ENCODE data around the gene DNAH5. TPM values are rescaled to one million over a fixed set of nuclear protein-coding genes. Genes with fewer than 3 reads are reported as not detected.
"Not testable (repeated sequence)": the region's sequence is repeated elsewhere in the genome, so short reads cannot be mapped to it uniquely, and the experiment has no call there.

The DNAH5 gene
- total and polyA plus RNA-seq, 2 donors, result 0.24 to 0.25 TPM

DNA sequence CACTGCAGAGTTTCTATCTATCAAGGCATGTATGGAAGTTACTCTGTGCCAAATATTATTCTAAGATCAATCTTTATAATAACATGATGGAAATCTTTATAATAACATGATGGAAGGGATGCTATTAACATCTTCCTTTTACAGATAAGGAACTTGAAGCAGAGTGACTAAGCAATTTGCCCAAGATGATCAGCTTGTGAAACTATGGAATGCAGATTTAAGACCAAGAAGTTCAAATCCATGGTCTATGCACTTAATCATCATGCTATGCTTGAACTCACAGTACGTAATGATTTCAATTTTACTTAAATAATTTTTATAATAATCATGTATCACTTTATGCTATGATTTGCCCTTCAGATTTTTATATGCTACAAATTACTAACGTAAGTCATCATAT, 123.1 kb downstream of the DNAH5 start:
- Histone ChIP-seq H3K27ac (ENCODE audit: low read depth in 1 of 2, low read length in 1 of 2) (no peak overlapping the region), H3K36me3 (ENCODE audit: control insufficient read depth in 2 of 2, insufficient read depth in 2 of 2, low read length in 1 of 2) (no peaks in the 10 kb centered on the region), H3K4me1 (ENCODE audit: control insufficient read depth in 2 of 2, insufficient read depth in 2 of 2, low read length in 2 of 2) (no peaks in the 10 kb centered on the region), H3K4me3 (ENCODE audit: low read length in 2 of 2) (no peak overlapping the region), H3K9me3 (ENCODE audit: control insufficient read depth in 2 of 2, insufficient read depth in 1 of 2, low read length in 1 of 2) (no peaks in the 10 kb centered on the region), H3K27me3 (ENCODE audit: control insufficient read depth in 2 of 2, insufficient read depth in 1 of 2, low read length in 1 of 2) (no peaks in the 10 kb centered on the region)
- no peak for DNase-seq (ENCODE audit: low read depth in 6 of 9, low spot score in 9 of 9)
- WGBS, result 93% methylated on average over 2 of the region's 2 CpGs

DNA sequence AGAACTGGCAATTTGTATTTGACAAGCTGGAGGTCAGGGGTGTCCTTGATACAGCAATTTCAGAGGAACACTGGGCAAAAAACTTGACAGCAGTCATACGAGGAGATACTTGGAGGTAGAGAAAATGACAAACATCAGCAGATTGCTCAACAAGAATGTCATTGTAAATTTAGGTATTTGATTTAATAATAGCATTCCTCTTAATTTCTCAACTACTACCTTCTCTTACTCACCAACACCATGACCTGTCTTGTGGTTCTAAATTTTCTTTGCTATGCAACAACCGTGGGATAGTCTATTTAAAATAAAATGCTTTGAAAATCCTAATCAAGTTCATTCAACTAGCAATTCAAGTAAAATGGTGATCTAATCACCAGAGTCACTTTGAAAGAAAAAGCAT, 128.4 kb downstream of the DNAH5 start:
- 84% methylated on average over 2 of the region's 2 CpGs for WGBS
- Histone ChIP-seq H3K4me1 (ENCODE audit: control insufficient read depth in 2 of 2, insufficient read depth in 2 of 2, low read length in 2 of 2) (no peaks in the 10 kb centered on the region), H3K36me3 (ENCODE audit: control insufficient read depth in 2 of 2, insufficient read depth in 2 of 2, low read length in 1 of 2) (no peaks in the 10 kb centered on the region), H3K27me3 (ENCODE audit: control insufficient read depth in 2 of 2, insufficient read depth in 1 of 2, low read length in 1 of 2) (no peaks in the 10 kb centered on the region), H3K9me3 (ENCODE audit: control insufficient read depth in 2 of 2, insufficient read depth in 1 of 2, low read length in 1 of 2) (no peaks in the 10 kb centered on the region), H3K27ac (ENCODE audit: low read depth in 1 of 2, low read length in 1 of 2) (no peak overlapping the region), H3K4me3 (ENCODE audit: low read length in 2 of 2) (no peak overlapping the region)
- DNase-seq (ENCODE audit: low read depth in 6 of 9, low spot score in 9 of 9), result no peak

DNA sequence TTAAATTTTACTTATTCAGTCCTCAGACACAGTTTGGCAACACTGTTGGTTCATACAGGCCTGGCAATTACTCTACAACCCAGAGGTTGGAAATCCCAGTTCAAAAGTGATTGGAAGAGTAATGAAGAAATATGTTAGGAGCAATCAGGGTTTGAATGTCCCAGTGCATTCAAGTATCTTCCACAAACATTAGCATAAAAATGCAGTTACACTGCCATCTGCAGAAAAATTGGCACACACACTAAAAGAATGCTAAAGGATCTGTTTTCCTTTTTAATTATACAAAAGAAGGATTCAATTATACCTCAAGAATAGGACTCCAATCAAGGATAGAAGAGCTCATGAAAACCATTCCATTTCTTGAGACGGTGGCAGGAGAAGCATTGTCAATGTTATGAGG, 130.2 kb downstream of the DNAH5 start:
- WGBS, result 86% methylated on average over 1 of the region's 1 CpG
- Histone ChIP-seq H3K4me1 (ENCODE audit: control insufficient read depth in 2 of 2, insufficient read depth in 2 of 2, low read length in 2 of 2) (no peaks in the 10 kb centered on the region), H3K4me3 (ENCODE audit: low read length in 2 of 2) (no peak overlapping the region), H3K27me3 (ENCODE audit: control insufficient read depth in 2 of 2, insufficient read depth in 1 of 2, low read length in 1 of 2) (no peaks in the 10 kb centered on the region), H3K9me3 (ENCODE audit: control insufficient read depth in 2 of 2, insufficient read depth in 1 of 2, low read length in 1 of 2) (no peaks in the 10 kb centered on the region), H3K36me3 (ENCODE audit: control insufficient read depth in 2 of 2, insufficient read depth in 2 of 2, low read length in 1 of 2) (no peaks in the 10 kb centered on the region), H3K27ac (ENCODE audit: low read depth in 1 of 2, low read length in 1 of 2) (no peak overlapping the region)
- DNase-seq (ENCODE audit: low read depth in 6 of 9, low spot score in 9 of 9), result no peak

DNA sequence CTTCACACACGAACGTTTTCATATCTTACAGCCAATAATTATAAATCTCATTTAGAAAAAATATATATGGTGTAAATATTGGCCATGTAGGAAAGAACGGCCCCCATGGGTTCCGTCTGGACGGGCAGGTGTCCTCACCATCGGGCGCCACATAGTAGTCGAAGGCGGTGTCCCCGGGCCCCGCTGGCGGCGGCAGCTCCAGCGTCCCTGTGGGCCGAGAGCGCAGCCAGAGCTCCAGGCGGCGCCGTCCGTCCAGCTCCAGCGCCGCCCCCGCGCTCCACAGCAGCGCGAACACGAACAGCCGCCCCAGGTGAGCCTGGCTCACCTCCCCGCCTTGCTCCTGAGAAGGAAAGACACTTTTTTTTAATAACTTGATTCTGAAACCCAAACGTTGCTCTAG, 134.6 kb downstream of the DNAH5 start:
- no peaks in the 10 kb centered on the region for H3K9me3 ChIP-seq (ENCODE audit: control insufficient read depth in 2 of 2, insufficient read depth in 1 of 2, low read length in 1 of 2)
- H3K27ac ChIP-seq (ENCODE audit: low read depth in 1 of 2, low read length in 1 of 2), result no peak overlapping the region
- WGBS, result 75% methylated on average over 30 of the region's 30 CpGs
- H3K4me3 ChIP-seq (ENCODE audit: low read length in 2 of 2), result no peak overlapping the region
- no peak for DNase-seq (ENCODE audit: low read depth in 6 of 9, low spot score in 9 of 9)
- H3K4me1 ChIP-seq (ENCODE audit: control insufficient read depth in 2 of 2, insufficient read depth in 2 of 2, low read length in 2 of 2), result no peaks in the 10 kb centered on the region
- no peaks in the 10 kb centered on the region for H3K36me3 ChIP-seq (ENCODE audit: control insufficient read depth in 2 of 2, insufficient read depth in 2 of 2, low read length in 1 of 2)
- no peaks in the 10 kb centered on the region for H3K27me3 ChIP-seq (ENCODE audit: control insufficient read depth in 2 of 2, insufficient read depth in 1 of 2, low read length in 1 of 2)

DNA sequence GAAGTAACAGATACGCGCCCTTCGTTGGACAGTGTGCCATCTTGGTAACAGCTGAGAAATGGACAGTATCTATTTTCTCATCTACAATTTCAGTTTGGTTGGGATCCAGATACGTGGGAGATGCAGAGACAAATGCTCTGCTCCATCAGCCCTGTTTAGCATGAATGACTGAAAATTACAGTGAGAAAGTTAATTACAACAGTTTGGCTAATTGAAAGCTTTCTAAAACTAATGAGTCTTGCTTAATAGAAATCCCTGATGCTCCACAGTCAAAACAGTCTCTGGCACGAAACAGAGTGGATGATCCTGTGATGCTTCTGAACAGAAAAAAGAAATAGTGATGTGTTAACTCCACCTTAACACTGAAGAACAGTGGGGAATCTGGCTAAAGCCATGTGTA, 140.2 kb downstream of the DNAH5 start:
- Histone ChIP-seq H3K4me3 (ENCODE audit: low read length in 2 of 2) (no peak overlapping the region), H3K36me3 (ENCODE audit: control insufficient read depth in 2 of 2, insufficient read depth in 2 of 2, low read length in 1 of 2) (no peaks in the 10 kb centered on the region), H3K4me1 (ENCODE audit: control insufficient read depth in 2 of 2, insufficient read depth in 2 of 2, low read length in 2 of 2) (no peaks in the 10 kb centered on the region), H3K27me3 (ENCODE audit: control insufficient read depth in 2 of 2, insufficient read depth in 1 of 2, low read length in 1 of 2) (no peaks in the 10 kb centered on the region), H3K9me3 (ENCODE audit: control insufficient read depth in 2 of 2, insufficient read depth in 1 of 2, low read length in 1 of 2) (no peaks in the 10 kb centered on the region), H3K27ac (ENCODE audit: low read depth in 1 of 2, low read length in 1 of 2) (no peak overlapping the region)
- DNase-seq (ENCODE audit: low read depth in 6 of 9, low spot score in 9 of 9), result no peak
- 92% methylated on average over 5 of the region's 5 CpGs for WGBS

DNA sequence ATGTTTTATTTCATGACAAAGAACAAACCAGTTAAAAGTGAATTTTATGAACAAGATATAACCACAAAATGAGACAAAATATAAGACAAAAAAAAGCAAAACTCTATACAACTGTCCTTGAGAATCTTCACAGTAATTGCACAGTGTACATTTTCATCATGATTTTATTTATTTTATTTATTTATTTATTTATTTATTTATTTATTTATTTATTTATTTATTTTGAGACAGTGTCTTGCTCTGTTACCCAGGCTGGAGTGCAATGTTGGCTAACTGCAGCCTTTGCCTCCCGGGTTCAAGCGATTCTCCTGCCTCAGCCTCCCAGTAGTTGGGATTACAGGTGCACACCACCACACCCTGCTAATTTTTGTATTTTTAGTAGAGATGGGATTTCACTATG, 145.9 kb downstream of the DNAH5 start:
- not testable (repeated sequence) for H3K27me3 ChIP-seq (ENCODE audit: control insufficient read depth in 2 of 2, insufficient read depth in 1 of 2, low read length in 1 of 2); H3K4me3 ChIP-seq (ENCODE audit: low read length in 2 of 2); DNase-seq (ENCODE audit: low read depth in 6 of 9, low spot score in 9 of 9); H3K36me3 ChIP-seq (ENCODE audit: control insufficient read depth in 2 of 2, insufficient read depth in 2 of 2, low read length in 1 of 2); H3K4me1 ChIP-seq (ENCODE audit: control insufficient read depth in 2 of 2, insufficient read depth in 2 of 2, low read length in 2 of 2); H3K27ac ChIP-seq (ENCODE audit: low read depth in 1 of 2, low read length in 1 of 2); H3K9me3 ChIP-seq (ENCODE audit: control insufficient read depth in 2 of 2, insufficient read depth in 1 of 2, low read length in 1 of 2)
- 96% methylated on average over 2 of the region's 2 CpGs for WGBS

DNA sequence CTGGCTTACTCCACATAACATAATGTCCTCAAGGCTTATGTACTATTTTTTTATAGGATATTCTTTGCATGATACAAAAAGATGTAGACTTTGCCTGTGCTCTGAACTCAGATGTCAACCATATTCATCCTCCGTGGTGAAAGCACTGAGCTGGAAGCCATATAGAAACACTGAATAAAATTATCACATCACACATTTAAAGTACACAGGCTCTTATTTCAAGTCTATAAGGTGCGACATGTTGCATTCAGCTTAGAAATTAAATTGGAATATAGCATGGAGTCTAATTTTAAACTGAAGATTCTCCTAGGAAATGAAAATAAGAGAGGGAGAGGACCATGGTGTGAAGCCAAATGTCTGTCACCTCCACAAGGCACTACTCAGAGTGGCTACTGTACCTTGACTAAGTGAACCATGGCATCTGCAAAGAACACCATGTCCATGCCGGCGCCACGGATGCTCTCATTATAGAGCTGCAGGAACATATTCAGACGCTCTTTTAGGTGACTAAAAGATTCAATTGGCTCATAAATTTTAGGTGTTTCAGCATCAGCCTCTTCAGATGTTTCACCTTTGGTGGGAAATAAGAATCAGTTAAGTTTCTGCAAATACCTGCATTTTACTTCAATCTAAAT, 158.6 kb downstream of the DNAH5 start:
- Histone ChIP-seq H3K36me3 (ENCODE audit: control insufficient read depth in 2 of 2, insufficient read depth in 2 of 2, low read length in 1 of 2) (no peaks in the 10 kb centered on the region), H3K27me3 (ENCODE audit: control insufficient read depth in 2 of 2, insufficient read depth in 1 of 2, low read length in 1 of 2) (no peaks in the 10 kb centered on the region), H3K9me3 (ENCODE audit: control insufficient read depth in 2 of 2, insufficient read depth in 1 of 2, low read length in 1 of 2) (no peaks in the 10 kb centered on the region), H3K4me1 (ENCODE audit: control insufficient read depth in 2 of 2, insufficient read depth in 2 of 2, low read length in 2 of 2) (no peaks in the 10 kb centered on the region), H3K4me3 (ENCODE audit: low read length in 2 of 2) (no peak overlapping the region), H3K27ac (ENCODE audit: low read depth in 1 of 2, low read length in 1 of 2) (no peak overlapping the region)
- WGBS, result 96% methylated on average over 6 of the region's 6 CpGs
- DNase-seq (ENCODE audit: low read depth in 6 of 9, low spot score in 9 of 9), result no peak

DNA sequence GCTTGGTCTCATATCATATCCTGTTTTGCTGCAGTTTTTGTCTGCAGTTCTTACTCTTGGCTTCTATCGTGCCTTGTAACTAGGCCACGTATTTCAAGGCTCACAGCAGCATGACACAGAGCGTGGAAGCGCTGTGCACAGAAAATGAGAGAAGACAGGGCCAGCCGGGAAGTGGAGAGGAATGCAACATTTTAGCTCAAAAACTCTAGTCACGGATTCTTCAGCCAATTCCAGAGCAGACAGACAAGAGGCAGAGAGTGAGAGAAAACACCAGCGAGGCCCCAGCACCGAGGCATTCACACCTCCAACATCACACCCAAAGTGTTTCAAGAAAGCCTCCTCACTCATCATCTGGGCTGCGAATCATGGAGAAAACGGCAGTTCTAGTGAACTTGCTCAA, 160.8 kb downstream of the DNAH5 start:
- H3K27ac ChIP-seq (ENCODE audit: low read depth in 1 of 2, low read length in 1 of 2), result no peak overlapping the region
- no peak overlapping the region for H3K4me3 ChIP-seq (ENCODE audit: low read length in 2 of 2)
- no peaks in the 10 kb centered on the region for H3K4me1 ChIP-seq (ENCODE audit: control insufficient read depth in 2 of 2, insufficient read depth in 2 of 2, low read length in 2 of 2)
- H3K36me3 ChIP-seq (ENCODE audit: control insufficient read depth in 2 of 2, insufficient read depth in 2 of 2, low read length in 1 of 2), result no peaks in the 10 kb centered on the region
- H3K27me3 ChIP-seq (ENCODE audit: control insufficient read depth in 2 of 2, insufficient read depth in 1 of 2, low read length in 1 of 2), result no peaks in the 10 kb centered on the region
- no peak for DNase-seq (ENCODE audit: low read depth in 6 of 9, low spot score in 9 of 9)
- no peaks in the 10 kb centered on the region for H3K9me3 ChIP-seq (ENCODE audit: control insufficient read depth in 2 of 2, insufficient read depth in 1 of 2, low read length in 1 of 2)
- 76% methylated on average over 10 of the region's 10 CpGs for WGBS

DNA sequence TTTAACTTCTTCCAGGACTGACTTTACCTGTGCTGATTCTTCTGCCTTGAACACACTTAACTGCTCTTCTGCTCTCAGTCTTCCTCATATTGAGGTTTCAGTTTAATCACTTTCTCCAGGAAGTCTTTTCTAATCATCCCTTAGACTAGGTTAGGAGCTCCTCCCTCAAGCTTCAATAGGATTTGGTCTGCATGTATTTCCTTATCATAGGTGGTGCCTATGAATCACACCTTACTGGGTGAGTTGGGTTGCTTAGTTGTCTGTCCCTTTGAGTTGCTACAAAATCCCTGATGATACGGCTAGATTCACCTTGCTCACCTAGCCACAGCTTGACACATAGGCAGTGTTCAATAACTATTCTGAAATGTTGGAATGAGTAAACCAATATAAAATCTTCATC, 164.4 kb downstream of the DNAH5 start:
- no peak for DNase-seq (ENCODE audit: low read depth in 6 of 9, low spot score in 9 of 9)
- no peaks in the 10 kb centered on the region for H3K4me1 ChIP-seq (ENCODE audit: control insufficient read depth in 2 of 2, insufficient read depth in 2 of 2, low read length in 2 of 2)
- H3K27ac ChIP-seq (ENCODE audit: low read depth in 1 of 2, low read length in 1 of 2), result no peak overlapping the region
- 97% methylated on average over 1 of the region's 1 CpG for WGBS
- H3K9me3 ChIP-seq (ENCODE audit: control insufficient read depth in 2 of 2, insufficient read depth in 1 of 2, low read length in 1 of 2), result no peaks in the 10 kb centered on the region
- H3K27me3 ChIP-seq (ENCODE audit: control insufficient read depth in 2 of 2, insufficient read depth in 1 of 2, low read length in 1 of 2), result no peaks in the 10 kb centered on the region
- no peak overlapping the region for H3K4me3 ChIP-seq (ENCODE audit: low read length in 2 of 2)
- no peaks in the 10 kb centered on the region for H3K36me3 ChIP-seq (ENCODE audit: control insufficient read depth in 2 of 2, insufficient read depth in 2 of 2, low read length in 1 of 2)

DNA sequence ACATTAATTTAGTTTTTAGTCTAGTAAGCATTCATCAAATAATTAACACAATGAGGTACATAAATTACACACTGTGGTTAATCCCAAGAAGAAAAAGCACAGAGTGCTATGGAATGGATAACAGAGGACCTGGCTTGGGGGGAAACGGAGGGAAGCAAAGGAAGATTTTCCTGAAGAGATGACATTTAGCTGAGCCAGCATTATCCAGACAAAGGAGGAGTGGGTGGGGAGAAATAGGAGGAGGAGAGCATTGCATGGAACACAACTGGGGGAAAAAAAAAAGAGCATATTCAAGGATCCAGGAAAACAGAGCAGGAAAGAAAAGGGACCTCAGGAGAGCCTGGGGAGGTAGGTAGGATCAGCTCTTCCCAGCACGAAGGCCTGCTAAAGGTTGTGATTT, 170.8 kb downstream of the DNAH5 start:
- H3K4me3 ChIP-seq (ENCODE audit: low read length in 2 of 2), result no peak overlapping the region
- no peak overlapping the region for H3K27ac ChIP-seq (ENCODE audit: low read depth in 1 of 2, low read length in 1 of 2)
- no peaks in the 10 kb centered on the region for H3K36me3 ChIP-seq (ENCODE audit: control insufficient read depth in 2 of 2, insufficient read depth in 2 of 2, low read length in 1 of 2)
- no peaks in the 10 kb centered on the region for H3K9me3 ChIP-seq (ENCODE audit: control insufficient read depth in 2 of 2, insufficient read depth in 1 of 2, low read length in 1 of 2)
- DNase-seq (ENCODE audit: low read depth in 6 of 9, low spot score in 9 of 9), result no peak
- H3K4me1 ChIP-seq (ENCODE audit: control insufficient read depth in 2 of 2, insufficient read depth in 2 of 2, low read length in 2 of 2), result no peaks in the 10 kb centered on the region
- no peaks in the 10 kb centered on the region for H3K27me3 ChIP-seq (ENCODE audit: control insufficient read depth in 2 of 2, insufficient read depth in 1 of 2, low read length in 1 of 2)
- 89% methylated on average over 2 of the region's 2 CpGs for WGBS
